Midbrain (tissue), 1 donor: ENCODE measurements around the gene SCART1.
"Not testable (repeated sequence)": the region's sequence is repeated elsewhere in the genome, so short reads cannot be mapped to it uniquely, and the experiment has no call there.

ENCODE experiments used
- DNase-seq: peaks from one replicate; lab custom pipeline; 2025; lab: John Stamatoyannopoulos, UW

The SCART1 gene

GRCh38 chr10:133432789-133433188 lies 21.0 kb upstream of the SCART1 start:
- not testable (repeated sequence) for DNase-seq

GRCh38 chr10:133438711-133439273 lies 15.0 kb upstream of the SCART1 start:
- DNase-seq: no peak

- DNase-seq: no peak
Observed at GRCh38 chr10:133439517-133440461, 14.0 kb upstream of the SCART1 start.

GRCh38 chr10:133440633-133441285 lies 13.0 kb upstream of the SCART1 start:
- DNase-seq: no peak

- not testable (repeated sequence) for DNase-seq
Observed at GRCh38 chr10:133441356-133441755, 12.4 kb upstream of the SCART1 start.

- DNase-seq: no peak
Observed at GRCh38 chr10:133441780-133442179, 12.0 kb upstream of the SCART1 start.

- no peak for DNase-seq
Observed at GRCh38 chr10:133442191-133442966, 11.4 kb upstream of the SCART1 start.

GRCh38 chr10:133442967-133443924 lies 10.5 kb upstream of the SCART1 start:
- no peak for DNase-seq

- DNase-seq: no peak
Observed at GRCh38 chr10:133444342-133445267, 9.1 kb upstream of the SCART1 start.

- no peak for DNase-seq
Observed at GRCh38 chr10:133445268-133445732, 8.4 kb upstream of the SCART1 start.

GRCh38 chr10:133445751-133446708 lies 7.7 kb upstream of the SCART1 start:
- DNase-seq: no peak

- DNase-seq: no peak
Observed at GRCh38 chr10:133446979-133447378, 6.8 kb upstream of the SCART1 start.

- no peak for DNase-seq
Observed at GRCh38 chr10:133448120-133448519, 5.6 kb upstream of the SCART1 start.

- DNase-seq: no peak
Observed at GRCh38 chr10:133451346-133451745, 2.4 kb upstream of the SCART1 start.

- no peak for DNase-seq
Observed at GRCh38 chr10:133452453-133452852, 1.3 kb upstream of the SCART1 start.

- DNase-seq: no peak
Observed at GRCh38 chr10:133454204-133454893, 604 bp downstream of the SCART1 start.

GRCh38 chr10:133455196-133455595 lies 1.5 kb downstream of the SCART1 start:
- no peak for DNase-seq

- no peak for DNase-seq
Observed at GRCh38 chr10:133455611-133456031, 1.9 kb downstream of the SCART1 start.
